HG03571 (cell line): ENCODE results near the gene TSPYL2.

Source experiments
- ATAC-seq: cut with Tn5 transposase; IDR thresholded peaks from one replicate; pipeline ENCODE4 v1.9.1; 2021; ENCODE audit not compliant: unreplicated experiment

TSPYL2 gene

GRCh38 chrX:53125506-53125905, 43.3 kb downstream of the TSPYL2 start:
- no peak for ATAC-seq

DNA sequence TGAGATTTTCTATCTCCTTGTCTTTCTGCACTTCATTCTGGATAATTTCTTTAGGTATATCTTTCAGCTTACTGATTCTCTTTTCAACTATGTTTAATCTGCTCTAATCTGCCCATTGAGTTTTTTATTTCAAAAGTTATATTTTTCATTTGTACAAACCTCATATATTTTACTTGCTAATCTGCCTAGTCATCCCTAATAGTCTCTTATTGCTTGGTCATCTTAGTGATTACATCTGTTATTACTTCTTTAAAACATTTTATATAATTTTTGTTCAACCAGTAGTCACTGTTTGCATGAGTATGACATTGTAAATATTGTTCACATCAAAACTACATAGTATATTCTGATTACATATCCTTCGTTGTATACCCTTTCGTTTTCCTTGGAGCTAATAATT, 44.2 kb downstream of the TSPYL2 start:
- ATAC-seq, result no peak

DNA sequence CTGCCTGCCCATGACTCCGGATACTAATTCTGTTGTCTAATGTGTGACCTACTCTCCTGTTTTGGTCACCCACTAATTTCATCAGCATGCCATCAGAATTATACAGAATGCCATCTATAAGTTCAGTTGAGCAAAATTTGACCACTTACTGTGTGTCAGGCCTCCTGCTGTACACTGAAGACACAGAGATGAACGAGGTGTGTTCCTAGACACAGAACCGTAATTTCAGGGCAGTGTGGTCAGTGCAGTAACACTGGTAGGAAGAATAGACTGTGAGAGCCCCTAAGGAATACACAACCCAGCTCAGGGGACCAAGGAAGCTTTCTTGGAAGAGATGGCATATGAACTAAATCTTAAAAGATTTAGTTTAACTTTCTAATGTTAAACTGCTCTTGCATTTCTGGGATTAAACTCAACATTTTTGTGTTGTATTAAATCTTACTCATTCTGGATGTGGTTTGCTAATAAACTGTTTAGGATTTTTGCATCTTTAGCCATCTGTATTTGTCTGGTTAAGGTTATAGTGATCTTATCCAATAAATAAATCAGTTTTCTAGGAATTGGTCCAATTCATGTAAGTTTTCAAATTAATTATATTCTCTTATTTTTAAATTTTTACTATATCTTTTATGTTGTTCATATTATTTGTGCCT, 46.1 kb downstream of the TSPYL2 start:
- ATAC-seq, result no peak

- ATAC-seq, result no peak
These were observed 51.2 kb downstream of the TSPYL2 start for GRCh38 chrX:53133400-53133799.

GRCh38 chrX:53135581-53135980, 53.4 kb downstream of the TSPYL2 start:
- ATAC-seq, result no peak
